NB4 (cell line): Measurements from ENCODE around the gene PLA2G4B.

ENCODE experiments used
- CTCF ChIP-seq: IDR thresholded peaks from one replicate; pipeline ENCODE4 v1.5.1; 2012; ENCODE audit warnings: low read depth, low read length
- MYC ChIP-seq: IDR thresholded peaks from 2 replicates; pipeline ENCODE4 v1.6.1; 2011; ENCODE audit warnings: low read depth, low read length

GRCh38 chr15:41876689-41877088, 38.0 kb downstream of the PLA2G4B start:
- TF ChIP-seq CTCF (no peak), MYC (no peak)
